Kidney (tissue), 14 donors: ENCODE measurements around the gene ARF6. TPM values are rescaled to one million over a fixed set of nuclear protein-coding genes. Genes with fewer than 3 reads are reported as not detected.
A peak's percentile ranks its signal among the peaks of the same experiment; 100 is the strongest.
"Not testable (repeated sequence)": the region's sequence is repeated elsewhere in the genome, so short reads cannot be mapped to it uniquely, and the experiment has no call there.

Experiments used
- DNase-seq, 5 donors: peaks; one replicate each; pipeline ENCODE4 v3.0.0-alpha.2; 2013 to 2020
- FAIRE-seq: peaks from 2 replicates; lab custom pipeline; 2012; peaks lifted over from hg19 to GRCh38; lab: Jason Lieb, UNC
- H3K27ac ChIP-seq, 2 donors: one replicate each; pipeline ENCODE4 v1.7.0; 2013; ENCODE audit warnings: low read depth in 2 of 2, low read length in 2 of 2, inconsistent platforms in 1 of 2
- H3K27me3 ChIP-seq: one replicate; pipeline ENCODE4 v1.7.1; 2013; ENCODE audit warnings: low read length, inconsistent platforms; ENCODE audit not compliant: control insufficient read depth, insufficient read depth
- H3K36me3 ChIP-seq, 3 donors: one replicate each; pipeline versions ENCODE4 v1.7.0 to v1.7.1; 2013; ENCODE audit warnings: low read length in 3 of 3, control low read depth in 1 of 3, inconsistent platforms in 1 of 3; ENCODE audit not compliant: insufficient read depth in 3 of 3, control insufficient read depth in 2 of 3
- H3K4me1 ChIP-seq, 3 donors: one replicate each; pipeline versions ENCODE4 v1.7.0 to v1.7.1; 2013; ENCODE audit warnings: low read length in 3 of 3, inconsistent platforms in 1 of 3, low read depth in 1 of 3; ENCODE audit not compliant: control insufficient read depth in 2 of 3, insufficient read depth in 2 of 3
- H3K4me3 ChIP-seq, 3 donors: one replicate each; pipeline versions ENCODE4 v1.7.0 to v1.8.1; 2013; ENCODE audit warnings: low read length in 3 of 3, control low read depth in 1 of 3, inconsistent platforms in 1 of 3
- H3K9ac ChIP-seq, 3 donors: one replicate each; pipeline versions ENCODE4 v1.7.0 to v1.7.1; 2013; ENCODE audit warnings: low read length in 3 of 3, control low read depth in 1 of 3, inconsistent platforms in 1 of 3
- H3K9me3 ChIP-seq, 3 donors: one replicate each; pipeline versions ENCODE4 v1.7.0 to v1.7.1; 2013; ENCODE audit warnings: low read length in 3 of 3, control low read depth in 1 of 3, inconsistent platforms in 1 of 3; ENCODE audit not compliant: control insufficient read depth in 2 of 3, insufficient read depth in 1 of 3
- intact Hi-C: fragments of 100-400 bp; cut with DNase I; formaldehyde crosslinking; loops from one replicate; pipeline ENCODE4 v1.11.1; 2022
- polyA plus RNA-seq: library from polyadenylated mRNA; stranded (reverse); fragments of 350-450 nt; fragmentation: Illumina TruSeq; extraction: RNeasy Lipid Tissue Mini Kit (QIAGEN cat#74804); gene quantifications from one replicate; pipeline ENCODE4 v1.2.3, GENCODE V29; 2014; ENCODE audit warnings: low read depth, low replicate concordance; ENCODE audit not compliant: insufficient read depth
- total RNA-seq: library from RNA; stranded (reverse); fragmentation: NEBNext Ultra II Directional; extraction: Animal tissue kit (Norgen Biotek cat#: 25700); gene quantifications from one replicate; pipeline ENCODE4 v1.2.1, GENCODE V29; 2021
- TF ChIP-seq, protein P1 (sequence below): IDR thresholded peaks from 3 replicates; pipeline ENCODE4 v1.5.1; 2012; ENCODE audit warnings: mild to moderate bottlenecking, moderate library complexity, borderline replicate concordance; ENCODE audit not compliant: insufficient read depth; ENCODE audit errors: extremely low read depth
- donor health status: control.
- donor health status: control.
- donor health status: control.
- donor health status: control.
- donor health status: control.
- donor health status: DM: yes; HTN: yes; CAD: no.
- donor health status: Normal renal cell carcinoma (clear cell type).

ARF6 gene
- total and polyA plus RNA-seq, 2 donors from 2014 or later, result 38.9 to 87.1 TPM

DNA sequence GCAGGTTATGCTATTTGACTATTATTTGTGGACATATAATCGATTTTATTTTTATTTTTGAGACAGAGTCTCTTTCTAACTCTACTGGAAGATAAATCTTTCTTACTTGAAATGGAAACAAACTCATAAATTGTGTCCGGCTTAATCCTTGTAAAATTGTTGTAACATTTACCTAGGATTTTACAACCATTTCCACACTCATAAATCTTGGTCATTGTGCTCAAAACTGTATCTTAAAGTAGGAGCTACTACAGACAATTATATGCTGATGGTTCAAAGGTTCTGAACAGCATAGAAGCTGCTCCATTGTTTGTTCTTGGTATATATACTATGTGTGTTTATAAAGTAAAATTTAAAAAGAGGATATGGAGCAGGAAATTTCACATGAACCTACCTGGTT is 4.6 kb upstream of the ARF6 start:
- FAIRE-seq (no peak), DNase-seq (no peak)
- Histone ChIP-seq H3K9ac (no peak overlapping the region), H3K27me3 (no peaks in the 10 kb centered on the region), H3K27ac (no peak overlapping the region), H3K36me3 (no peaks in the 10 kb centered on the region), H3K9me3 (no peaks in the 10 kb centered on the region), H3K4me1 (peaks cover 0 to 4% (median 3%) of the 10 kb centered on the region in 3 donors), H3K4me3 (no peak overlapping the region)
- intact Hi-C loops, result no loop called here
- TF ChIP-seq, protein P1, sequence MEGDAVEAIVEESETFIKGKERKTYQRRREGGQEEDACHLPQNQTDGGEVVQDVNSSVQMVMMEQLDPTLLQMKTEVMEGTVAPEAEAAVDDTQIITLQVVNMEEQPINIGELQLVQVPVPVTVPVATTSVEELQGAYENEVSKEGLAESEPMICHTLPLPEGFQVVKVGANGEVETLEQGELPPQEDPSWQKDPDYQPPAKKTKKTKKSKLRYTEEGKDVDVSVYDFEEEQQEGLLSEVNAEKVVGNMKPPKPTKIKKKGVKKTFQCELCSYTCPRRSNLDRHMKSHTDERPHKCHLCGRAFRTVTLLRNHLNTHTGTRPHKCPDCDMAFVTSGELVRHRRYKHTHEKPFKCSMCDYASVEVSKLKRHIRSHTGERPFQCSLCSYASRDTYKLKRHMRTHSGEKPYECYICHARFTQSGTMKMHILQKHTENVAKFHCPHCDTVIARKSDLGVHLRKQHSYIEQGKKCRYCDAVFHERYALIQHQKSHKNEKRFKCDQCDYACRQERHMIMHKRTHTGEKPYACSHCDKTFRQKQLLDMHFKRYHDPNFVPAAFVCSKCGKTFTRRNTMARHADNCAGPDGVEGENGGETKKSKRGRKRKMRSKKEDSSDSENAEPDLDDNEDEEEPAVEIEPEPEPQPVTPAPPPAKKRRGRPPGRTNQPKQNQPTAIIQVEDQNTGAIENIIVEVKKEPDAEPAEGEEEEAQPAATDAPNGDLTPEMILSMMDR, result no peak

DNA sequence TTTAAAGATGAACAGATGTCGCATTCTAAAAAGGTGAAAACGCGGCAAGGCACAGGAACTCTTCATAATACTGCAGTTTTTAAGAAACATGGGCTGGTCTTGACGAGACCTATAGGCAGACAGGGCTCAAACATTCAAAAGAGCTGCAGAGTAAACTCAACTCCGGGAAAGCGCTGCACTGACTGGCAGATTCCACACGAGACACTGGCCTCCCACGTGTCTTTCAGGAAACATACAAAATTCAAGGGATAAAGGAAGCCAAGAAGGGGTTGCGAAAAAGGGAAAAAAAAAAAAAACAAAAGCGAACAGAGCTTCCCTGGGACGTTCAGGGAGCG is 614 bp upstream of the ARF6 start:
- H3K9me3 ChIP-seq, result no peaks in the 10 kb centered on the region
- H3K4me1 ChIP-seq, result peaks cover 3 to 12% (median 6%) of the 10 kb centered on the region in 3 donors
- peak overlapping the region; percentile 53 to 97 (median 62) for H3K9ac ChIP-seq
- FAIRE-seq (no peak), DNase-seq (peak in 3 of 5 donors; percentile 73 to 94 (median 90))
- TF ChIP-seq, protein P1, result no peak
- intact Hi-C loops, result no loop called here
- peak overlapping the region; percentile 65 to 95 (median 73) for H3K4me3 ChIP-seq
- H3K27me3 ChIP-seq, result no peaks in the 10 kb centered on the region
- H3K36me3 ChIP-seq, result peaks cover 0 to 18% (median 3%) of the 10 kb centered on the region in 3 donors
- H3K27ac ChIP-seq, result peak overlapping the region; percentile 100

DNA sequence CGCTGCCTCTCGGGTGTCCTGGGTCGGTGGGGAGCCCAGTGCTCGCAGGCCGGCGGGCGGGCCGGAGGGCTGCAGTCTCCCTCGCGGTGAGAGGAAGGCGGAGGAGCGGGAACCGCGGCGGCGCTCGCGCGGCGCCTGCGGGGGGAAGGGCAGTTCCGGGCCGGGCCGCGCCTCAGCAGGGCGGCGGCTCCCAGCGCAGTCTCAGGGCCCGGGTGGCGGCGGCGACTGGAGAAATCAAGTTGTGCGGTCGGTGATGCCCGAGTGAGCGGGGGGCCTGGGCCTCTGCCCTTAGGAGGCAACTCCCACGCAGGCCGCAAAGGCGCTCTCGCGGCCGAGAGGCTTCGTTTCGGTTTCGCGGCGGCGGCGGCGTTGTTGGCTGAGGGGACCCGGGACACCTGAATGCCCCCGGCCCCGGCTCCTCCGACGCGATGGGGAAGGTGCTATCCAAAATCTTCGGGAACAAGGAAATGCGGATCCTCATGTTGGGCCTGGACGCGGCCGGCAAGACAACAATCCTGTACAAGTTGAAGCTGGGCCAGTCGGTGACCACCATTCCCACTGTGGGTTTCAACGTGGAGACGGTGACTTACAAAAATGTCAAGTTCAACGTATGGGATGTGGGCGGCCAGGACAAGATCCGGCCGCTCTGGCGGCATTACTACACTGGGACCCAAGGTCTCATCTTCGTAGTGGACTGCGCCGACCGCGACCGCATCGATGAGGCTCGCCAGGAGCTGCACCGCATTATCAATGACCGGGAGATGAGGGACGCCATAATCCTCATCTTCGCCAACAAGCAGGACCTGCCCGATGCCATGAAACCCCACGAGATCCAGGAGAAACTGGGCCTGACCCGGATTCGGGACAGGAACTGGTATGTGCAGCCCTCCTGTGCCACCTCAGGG is 679 bp downstream of the ARF6 start:
- TF ChIP-seq, protein P1, result no peak
- FAIRE-seq (no peak), DNase-seq (peak; percentile 60 to 92 (median 80))
- Histone ChIP-seq H3K9me3 (no peaks in the 10 kb centered on the region), H3K27ac (peak overlapping the region; percentile 100), H3K4me1 (peaks cover 3 to 17% (median 6%) of the 10 kb centered on the region in 3 donors), H3K9ac (peak overlapping the region; percentile 84 to 99 (median 96)), H3K36me3 (peaks cover 0 to 18% (median 3%) of the 10 kb centered on the region in 3 donors), H3K27me3 (no peaks in the 10 kb centered on the region), H3K4me3 (peak overlapping the region; percentile 81 to 95 (median 87))
- intact Hi-C loops, result no loop called here

DNA sequence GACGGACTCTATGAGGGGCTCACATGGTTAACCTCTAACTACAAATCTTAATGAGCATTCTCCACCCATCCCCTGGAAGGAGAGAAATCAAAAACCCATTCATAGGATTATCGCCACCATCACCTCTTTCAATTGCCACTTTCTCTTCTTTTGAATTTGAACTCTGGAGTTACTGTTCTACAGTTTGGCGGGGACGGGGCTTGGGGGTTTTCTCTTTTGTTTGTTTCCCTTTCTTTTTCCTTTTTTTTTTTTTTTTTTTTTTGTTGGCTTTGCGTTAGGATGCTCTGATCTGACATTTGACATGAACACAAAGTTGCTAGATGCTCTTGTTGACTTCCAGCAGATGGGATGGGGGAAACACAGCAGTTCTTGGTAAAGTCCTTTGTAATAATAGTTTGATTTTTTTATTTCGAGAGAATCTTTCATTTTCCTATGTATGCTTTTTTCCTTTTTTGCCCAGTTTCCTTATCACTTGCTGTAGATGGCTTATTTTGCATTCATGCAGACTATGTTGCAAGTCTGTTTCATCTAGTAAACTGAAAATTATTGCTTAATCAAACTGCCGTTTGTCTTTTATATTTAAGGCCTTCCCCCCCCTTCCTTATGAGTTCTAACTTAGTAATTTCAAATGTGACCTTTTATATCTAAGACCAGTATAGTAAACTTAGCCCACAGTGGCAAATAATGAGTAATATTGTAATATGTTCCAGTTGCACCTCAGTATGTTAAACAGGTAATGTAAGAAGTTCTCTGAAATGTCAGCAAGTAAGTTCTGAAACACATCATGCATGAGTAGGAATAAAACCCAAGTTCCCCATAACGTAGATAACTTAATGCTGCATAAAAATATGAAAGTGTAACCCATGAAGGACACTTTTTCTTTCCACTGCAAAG is 1.6 kb downstream of the ARF6 start:
- H3K9me3 ChIP-seq, intact Hi-C loops, FAIRE-seq, H3K27me3 ChIP-seq, DNase-seq: not testable (repeated sequence)
- H3K27ac ChIP-seq, result peak overlapping the region; percentile 100
- H3K36me3 ChIP-seq, result peaks cover 0 to 18% (median 3%) of the 10 kb centered on the region in 3 donors
- peak overlapping the region; percentile 81 to 95 (median 87) for H3K4me3 ChIP-seq
- H3K9ac ChIP-seq, result peak overlapping the region; percentile 84 to 99 (median 96)
- H3K4me1 ChIP-seq, result peaks cover 3 to 24% (median 6%) of the 10 kb centered on the region in 3 donors
